Measurements from ENCODE around the gene KCTD15. TPM values are rescaled to one million over a fixed set of nuclear protein-coding genes. Genes with fewer than 3 reads are reported as not detected.

Gene KCTD15
- total and polyA plus RNA-seq, 8 donors, result 14.8 to 33.8 (median 19.0) TPM

DNA sequence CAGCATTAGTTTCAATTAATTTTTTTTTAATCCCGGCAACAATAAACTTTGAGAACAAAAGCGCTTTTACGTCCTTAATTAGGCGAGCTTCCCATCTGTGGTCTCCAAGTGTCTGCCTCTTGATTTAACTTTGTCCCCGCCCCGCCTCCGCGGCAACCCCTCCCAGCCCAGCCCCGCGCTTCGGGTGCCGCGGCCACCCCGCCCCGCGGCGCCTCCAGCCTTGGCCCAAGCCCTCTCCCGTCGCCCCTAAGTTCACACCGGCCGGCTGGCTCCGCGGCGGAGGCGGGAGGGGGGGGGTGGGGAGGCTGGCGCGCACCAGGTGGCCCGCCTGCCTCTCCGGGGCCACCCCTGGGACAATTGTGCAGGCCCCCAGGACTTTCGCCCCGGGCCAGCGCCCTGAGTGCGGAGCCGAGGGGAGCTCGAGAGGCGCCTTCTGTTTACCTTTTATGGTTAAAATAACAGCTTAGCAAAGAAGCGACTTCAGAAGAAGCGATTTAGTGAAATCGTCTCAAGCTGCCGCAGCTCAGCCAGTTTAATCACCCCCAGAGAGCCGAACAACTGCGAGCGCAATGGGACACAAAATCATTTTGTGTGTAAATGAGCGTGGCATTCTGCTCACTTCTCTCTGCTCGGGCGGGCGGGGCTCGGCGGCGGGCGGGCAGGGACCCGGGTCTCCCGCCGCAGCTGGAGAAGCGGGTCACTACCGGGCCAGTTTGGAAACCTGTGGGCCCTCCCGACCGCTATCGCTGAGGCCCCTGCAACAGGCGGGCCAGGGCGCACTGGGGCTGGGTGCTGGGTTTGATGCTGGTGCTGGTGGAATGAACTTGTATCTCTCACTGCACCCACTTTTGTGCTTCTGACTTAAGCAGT lies 1.4 kb downstream of the KCTD15 start:
- TF ChIP-seq, protein P1, sequence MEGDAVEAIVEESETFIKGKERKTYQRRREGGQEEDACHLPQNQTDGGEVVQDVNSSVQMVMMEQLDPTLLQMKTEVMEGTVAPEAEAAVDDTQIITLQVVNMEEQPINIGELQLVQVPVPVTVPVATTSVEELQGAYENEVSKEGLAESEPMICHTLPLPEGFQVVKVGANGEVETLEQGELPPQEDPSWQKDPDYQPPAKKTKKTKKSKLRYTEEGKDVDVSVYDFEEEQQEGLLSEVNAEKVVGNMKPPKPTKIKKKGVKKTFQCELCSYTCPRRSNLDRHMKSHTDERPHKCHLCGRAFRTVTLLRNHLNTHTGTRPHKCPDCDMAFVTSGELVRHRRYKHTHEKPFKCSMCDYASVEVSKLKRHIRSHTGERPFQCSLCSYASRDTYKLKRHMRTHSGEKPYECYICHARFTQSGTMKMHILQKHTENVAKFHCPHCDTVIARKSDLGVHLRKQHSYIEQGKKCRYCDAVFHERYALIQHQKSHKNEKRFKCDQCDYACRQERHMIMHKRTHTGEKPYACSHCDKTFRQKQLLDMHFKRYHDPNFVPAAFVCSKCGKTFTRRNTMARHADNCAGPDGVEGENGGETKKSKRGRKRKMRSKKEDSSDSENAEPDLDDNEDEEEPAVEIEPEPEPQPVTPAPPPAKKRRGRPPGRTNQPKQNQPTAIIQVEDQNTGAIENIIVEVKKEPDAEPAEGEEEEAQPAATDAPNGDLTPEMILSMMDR (IDR thresholded peaks at IDR 0.05), result no peak
- intact Hi-C loops (cut with DNase I), result no loop called here
- H3K27ac ChIP-seq, result peak overlapping the region; percentile 51 to 94 (median 78)
- H3K27me3 ChIP-seq, result no peaks in the 10 kb centered on the region
- no peaks in the 10 kb centered on the region for H3K9me3 ChIP-seq
- peaks cover 0 to 4% (median 3%) of the 10 kb centered on the region in 3 donors for H3K4me1 ChIP-seq
- ATAC-seq (peak; percentile 26 to 67 (median 52)), FAIRE-seq (no peak), DNase-seq (peak; percentile 61 to 83 (median 68))
- peak overlapping the region; percentile 46 to 80 (median 68) for H3K4me3 ChIP-seq
- H3K36me3 ChIP-seq, result no peaks in the 10 kb centered on the region
- 4 to 5% methylated on average over 59 to 61 of the region's 61 CpGs for WGBS, 2 donors

DNA sequence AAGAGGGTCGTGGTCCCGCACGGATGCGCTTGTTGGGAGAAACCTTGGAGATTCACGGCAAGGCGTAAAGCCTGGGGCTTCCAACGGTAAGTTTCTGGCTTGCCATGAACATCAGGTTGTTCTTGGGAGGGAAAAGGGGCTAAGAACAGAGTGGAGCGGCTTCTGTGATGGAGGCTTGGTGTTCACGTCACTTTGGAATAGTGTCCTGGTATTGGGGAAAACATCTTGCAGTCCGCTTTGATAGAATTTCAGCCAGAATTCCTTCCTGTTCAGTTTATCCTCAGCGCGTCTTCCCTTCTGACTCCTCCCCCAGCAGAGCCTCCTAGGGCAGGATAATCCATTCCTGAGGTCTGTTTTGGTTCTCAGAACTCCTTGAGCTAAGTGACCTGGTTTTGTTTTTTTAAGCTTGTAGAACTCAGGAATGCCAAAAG lies 2.0 kb downstream of the KCTD15 start:
- Histone ChIP-seq H3K4me1 (peaks cover 0 to 4% (median 3%) of the 10 kb centered on the region in 3 donors), H3K36me3 (no peaks in the 10 kb centered on the region), H3K27ac (peak overlapping the region in 3 of 4 donors; percentile 70 to 94 (median 86)), H3K27me3 (no peaks in the 10 kb centered on the region), H3K4me3 (peak overlapping the region in 3 of 4 donors; percentile 61 to 80 (median 74)), H3K9me3 (no peaks in the 10 kb centered on the region)
- WGBS, 2 donors, result 35 to 36% methylated on average over 12 of the region's 12 CpGs
- DNase-seq (no peak), FAIRE-seq (no peak), ATAC-seq (no peak)
- intact Hi-C loops (cut with DNase I), result no loop called here
- TF ChIP-seq, protein P1 (IDR thresholded peaks at IDR 0.05), result no peak

DNA sequence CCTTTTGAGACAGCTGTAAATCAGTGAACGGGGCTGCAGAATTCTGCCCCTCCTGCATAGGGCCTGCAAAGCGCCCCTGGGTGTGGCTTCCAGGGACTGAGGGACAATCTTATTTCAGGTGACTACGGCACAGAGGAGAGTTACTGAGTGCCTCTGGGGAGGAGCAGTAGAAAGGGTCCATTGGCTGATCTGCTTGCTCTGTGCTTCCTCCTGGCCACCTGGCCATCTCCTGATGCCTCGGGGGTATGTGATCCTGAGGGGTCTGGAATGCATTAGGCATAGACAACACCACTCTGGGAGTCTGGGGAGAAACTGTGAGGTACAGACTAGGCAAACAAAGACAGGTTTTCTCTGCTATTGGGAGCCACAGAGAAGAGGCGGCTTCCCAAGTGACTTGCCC lies 2.8 kb downstream of the KCTD15 start:
- Histone ChIP-seq H3K4me3 (no peak overlapping the region), H3K27ac (no peak overlapping the region), H3K36me3 (no peaks in the 10 kb centered on the region), H3K27me3 (no peaks in the 10 kb centered on the region), H3K9me3 (no peaks in the 10 kb centered on the region), H3K4me1 (peaks cover 0 to 7% (median 5%) of the 10 kb centered on the region in 3 donors)
- intact Hi-C loops (cut with DNase I), result no loop called here
- DNase-seq, result peak in 1 of 6 donors; percentile 16
- WGBS, 2 donors, result 84 to 85% methylated on average over 5 of the region's 5 CpGs
- TF ChIP-seq, protein P1 (IDR thresholded peaks at IDR 0.05), result no peak
- no peak for FAIRE-seq
- no peak for ATAC-seq

DNA sequence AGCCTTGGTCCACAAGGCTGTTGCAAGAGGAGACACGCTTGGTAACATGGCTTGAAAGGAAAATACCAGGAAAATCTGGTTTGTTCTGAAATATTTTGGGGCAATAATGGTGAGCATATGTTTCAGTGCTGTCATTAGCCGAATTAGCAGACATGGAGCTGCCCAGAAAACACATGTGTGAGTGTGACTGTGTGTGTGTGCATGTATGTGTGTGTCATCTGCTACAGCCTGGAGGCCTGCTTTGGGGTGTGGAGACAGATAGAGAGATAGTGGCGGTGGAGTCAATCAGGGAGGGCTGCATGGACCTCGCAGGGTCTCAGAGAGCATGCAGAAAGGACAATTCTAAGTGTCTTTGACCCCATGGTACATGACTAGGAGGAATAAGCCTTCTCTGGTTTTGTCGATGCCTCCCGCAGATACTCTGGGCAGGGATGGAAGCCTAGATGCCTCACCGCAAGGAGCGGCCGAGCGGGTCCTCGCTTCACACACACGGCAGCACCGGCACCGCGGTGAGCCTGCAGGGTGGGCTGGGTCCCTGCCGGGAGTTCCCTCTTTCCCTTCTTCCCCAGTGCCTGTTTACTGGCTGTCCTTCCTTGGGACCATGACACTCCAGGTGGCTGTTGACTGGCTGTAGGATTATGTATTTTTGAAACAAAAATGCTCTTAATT lies 3.5 kb downstream of the KCTD15 start:
- Histone ChIP-seq H3K9me3 (no peaks in the 10 kb centered on the region), H3K27me3 (no peaks in the 10 kb centered on the region), H3K27ac (no peak overlapping the region), H3K4me1 (peaks cover 0 to 7% (median 7%) of the 10 kb centered on the region in 3 donors), H3K36me3 (no peaks in the 10 kb centered on the region), H3K4me3 (no peak overlapping the region)
- DNase-seq, result peak in 1 of 6 donors; percentile 40
- TF ChIP-seq, protein P1 (IDR thresholded peaks at IDR 0.05), result no peak
- FAIRE-seq, result no peak
- intact Hi-C loops (cut with DNase I), result no loop called here
- 90 to 92% methylated on average over 16 of the region's 16 CpGs for WGBS, 2 donors
- ATAC-seq, result no peak
